HCT116 (cell line): ENCODE results near the gene HDDC3. TPM values are rescaled to one million over a fixed set of nuclear protein-coding genes. Genes with fewer than 3 reads are reported as not detected.
A peak's percentile ranks its signal among the peaks of the same experiment; 100 is the strongest.

Experiments used
- ATAC-seq: fragments of 200-7000 bp; cut with Tn5 transposase; 2 replicates; pipeline ENCODE4 v1.9.1; 2020; ENCODE audit warnings: mild to moderate bottlenecking, moderate library complexity
- BruUV-seq: library from RNA; stranded (reverse); fragments of 400-500 nt; replicated peaks from 2 replicates; lab custom pipeline; 2021; lab: Mats Ljungman, UMichigan
- CTCF ChIA-PET: fragments of 300-600 bp; sonication (Branson Sonifier 250); formaldehyde crosslinking; loops from one replicate; lab custom pipeline; 2021; ENCODE audit warnings: antibody characterized with exemption; lab: Charles Lee
- POLR2A ChIA-PET: fragments of 300-600, 350-600 bp; sonication (Branson Sonifier 250); formaldehyde crosslinking; loops from one replicate; lab custom pipeline; 2021; ENCODE audit warnings: antibody characterized with exemption; lab: Charles Lee
- RAD21 ChIA-PET, 2 experiments: fragments of 300-600 bp; sonication (Branson Sonifier 250); formaldehyde crosslinking; loops; one replicate each; lab custom pipeline; 2023; ENCODE audit warnings: low total read pairs in 2 of 2; ENCODE audit not compliant: uncharacterized antibody in 2 of 2, unreplicated experiment in 2 of 2, low non-redundant PET in 1 of 2; lab: Charles Lee
- DNase-seq: peaks from one replicate; pipeline ENCODE4 v3.0.0-alpha.2; 2010; ENCODE audit warnings: low read depth, low spot score
- H2AFZ ChIP-seq: fragments of 200-600 bp; shearing (Covaris generic), sonication (generic); 2 replicates; pipeline ENCODE4 v1.6.1; 2017; ENCODE audit warnings: low read depth, mixed run types, mixed read lengths, antibody characterized with exemption, low read length; ENCODE audit not compliant: poor library complexity, severe bottlenecking
- H3K27ac ChIP-seq: 2 replicates; pipeline ENCODE4 v1.5.1; 2012; ENCODE audit warnings: low read depth, low read length
- H3K27me3 ChIP-seq: fragments of 200-600 bp; sonication (generic); 2 replicates; pipeline ENCODE4 v1.6.1; 2016; ENCODE audit warnings: mixed run types, low read length, mixed read lengths; ENCODE audit not compliant: insufficient read depth
- H3K36me3 ChIP-seq, 2 experiments: fragments of 200-500 bp in 1 of 2; fragments of 200-600 bp in 1 of 2; sonication (Bioruptor generic) in 1 of 2; sonication (generic) in 1 of 2; 2 replicates each; pipeline versions ENCODE4 v1.5.1 to v1.6.1; 2014 to 2016; ENCODE audit warnings: low read length in 2 of 2, inconsistent platforms in 1 of 2, mixed read lengths in 1 of 2, mixed run types in 1 of 2; ENCODE audit not compliant: insufficient read depth in 2 of 2, control insufficient read depth in 1 of 2
- H3K4me1 ChIP-seq, 2 experiments: fragments of 200-600 bp in 1 of 2; sonication (generic) in 1 of 2; 2 replicates each; pipeline versions ENCODE4 v1.5.1 to v1.6.1; 2012 to 2017; ENCODE audit warnings: low read length in 2 of 2, inconsistent platforms in 1 of 2, mild to moderate bottlenecking in 1 of 2, mixed read lengths in 1 of 2, mixed run types in 1 of 2, moderate library complexity in 1 of 2; ENCODE audit not compliant: insufficient read depth in 2 of 2, control insufficient read depth in 1 of 2
- H3K4me2 ChIP-seq: fragments of 200-600 bp; sonication (generic); 2 replicates; pipeline ENCODE4 v1.6.1; 2017; ENCODE audit warnings: mixed run types, low read length, mixed read lengths
- H3K4me3 ChIP-seq, 2 experiments: fragments of 200-600 bp in 1 of 2; sonication (generic) in 1 of 2; replicated peaks in 1 of 2; 2 replicates each; pipeline ENCODE4 v1.5.1; 2011 to 2016; ENCODE audit warnings: low read length in 2 of 2, control low read depth in 1 of 2, low read depth in 1 of 2, mild to moderate bottlenecking in 1 of 2, mixed read lengths in 1 of 2, mixed run types in 1 of 2
- H3K79me2 ChIP-seq: fragments of 200-600 bp; sonication (generic); 2 replicates; pipeline ENCODE4 v1.6.1; 2017; ENCODE audit warnings: mild to moderate bottlenecking, mixed run types, low read length, moderate library complexity, mixed read lengths; ENCODE audit not compliant: insufficient read depth
- H3K9ac ChIP-seq: fragments of 200-600 bp; sonication (generic); 2 replicates; pipeline ENCODE4 v1.6.1; 2016; ENCODE audit warnings: low read length, mixed read lengths
- H3K9me2 ChIP-seq: fragments of 200-600 bp; sonication (generic), shearing (Covaris generic); 2 replicates; pipeline ENCODE4 v1.6.1; 2017; ENCODE audit warnings: mixed run types, mild to moderate bottlenecking, moderate library complexity; ENCODE audit not compliant: insufficient read depth
- H3K9me3 ChIP-seq, 2 experiments: fragments of 200-500 bp in 1 of 2; fragments of 200-600 bp in 1 of 2; sonication (Bioruptor generic) in 1 of 2; sonication (generic) in 1 of 2; 2 replicates each; pipeline ENCODE4 v1.6.1; 2014 to 2017; ENCODE audit warnings: low read length in 2 of 2, mixed read lengths in 2 of 2, inconsistent platforms in 1 of 2, low read depth in 1 of 2, mild to moderate bottlenecking in 1 of 2, mixed run types in 1 of 2, moderate library complexity in 1 of 2; ENCODE audit not compliant: control insufficient read depth in 1 of 2, insufficient read depth in 1 of 2
- H4K20me1 ChIP-seq: fragments of 200-600 bp; sonication (generic), shearing (Covaris generic); 2 replicates; pipeline ENCODE4 v1.6.1; 2017; ENCODE audit warnings: mixed run types, mild to moderate bottlenecking, moderate library complexity; ENCODE audit not compliant: insufficient read depth
- CBX3 ChIP-seq: IDR thresholded peaks from 2 replicates; pipeline ENCODE4 v1.6.1; 2012; ENCODE audit warnings: low read depth
- CEBPB ChIP-seq: IDR thresholded peaks from 2 replicates; pipeline ENCODE4 v1.6.1; 2012; ENCODE audit warnings: low read depth
- CTCF ChIP-seq, 3 experiments: fragments of 200-600 bp in 1 of 3; sonication (generic) in 1 of 3; IDR thresholded peaks in 2 of 3; conservative IDR thresholded peaks in 1 of 3; 2 replicates each; pipeline ENCODE4 v1.5.1; 2012 to 2017; ENCODE audit warnings: low read depth in 2 of 3, low read length in 2 of 3, antibody characterized with exemption in 1 of 3, borderline replicate concordance in 1 of 3, control low read depth in 1 of 3, mild to moderate bottlenecking in 1 of 3, mixed read lengths in 1 of 3, mixed run types in 1 of 3, moderate library complexity in 1 of 3; ENCODE audit not compliant: insufficient read depth in 1 of 3
- EGR1 ChIP-seq: IDR thresholded peaks from 2 replicates; pipeline ENCODE4 v1.6.1; 2012; ENCODE audit warnings: low read depth
- EZH2phosphoT487 ChIP-seq: fragments of 200-600 bp; IDR thresholded peaks from 2 replicates; pipeline ENCODE4 v1.6.1; 2018; ENCODE audit warnings: antibody characterized with exemption, borderline replicate concordance
- JUND ChIP-seq: IDR thresholded peaks from 2 replicates; pipeline ENCODE4 v1.6.1; 2012
- MAX ChIP-seq: IDR thresholded peaks from 2 replicates; pipeline ENCODE4 v1.6.1; 2012
- POLR2AphosphoS5 ChIP-seq: IDR thresholded peaks from 2 replicates; pipeline ENCODE4 v1.6.1; 2011; ENCODE audit warnings: mild to moderate bottlenecking, low read depth, low read length, moderate library complexity
- RAD21 ChIP-seq: IDR thresholded peaks from 2 replicates; pipeline ENCODE4 v1.6.1; 2012; ENCODE audit warnings: low read depth, mild to moderate bottlenecking
- SIN3A ChIP-seq: IDR thresholded peaks from 2 replicates; pipeline ENCODE4 v1.6.1; 2012; ENCODE audit warnings: low read depth
- SP1 ChIP-seq: IDR thresholded peaks from 2 replicates; pipeline ENCODE4 v1.6.1; 2012; ENCODE audit warnings: low read depth
- TCF7L2 ChIP-seq: IDR thresholded peaks from 2 replicates; pipeline ENCODE4 v1.7.0; 2011; ENCODE audit warnings: borderline replicate concordance, inconsistent platforms; ENCODE audit not compliant: insufficient read depth, insufficient read length; ENCODE audit errors: extremely low read depth
- ZBTB33 ChIP-seq: IDR thresholded peaks from 2 replicates; pipeline ENCODE4 v1.6.1; 2011; ENCODE audit warnings: mild to moderate bottlenecking, low read length, moderate library complexity; ENCODE audit not compliant: insufficient replicate concordance; ENCODE audit errors: extremely low read depth
- intact Hi-C: fragments of 100-400 bp; cut with micrococcal nuclease; formaldehyde crosslinking; loops from 2 replicates; pipeline ENCODE4 v1.10.0; 2022
- total RNA-seq: library from RNA; stranded (reverse); gene quantifications from one replicate; pipeline ENCODE4 v1.2.1, GENCODE V29; 2021; ENCODE audit not compliant: unreplicated experiment

Gene HDDC3
- total RNA-seq, 1 experiment from 2014 or later: 20.4 TPM

GRCh38 chr15:90962021-90962420, 29.7 kb upstream of the HDDC3 start:
- CTCF ChIA-PET: interaction anchor here (1.5 to 1.8 kb wide), 2 partner anchors 71 to 306 kb away, joined by 3 to 5 read pairs; no protein-coding TSS in a partner anchor
- peaks cover 33% of the 10 kb centered on the region for H3K79me2 ChIP-seq
- H3K9me2 ChIP-seq: no peaks in the 10 kb centered on the region
- H3K4me2 ChIP-seq: no peak overlapping the region
- H3K36me3 ChIP-seq: peaks cover 33 to 34% of the 10 kb centered on the region in 2 experiments; a peak in 3 of 4 replicates
- H3K4me1 ChIP-seq: no peaks in the 10 kb centered on the region
- RAD21 ChIA-PET: no interaction called here
- POLR2A ChIA-PET: no interaction called here
- no peak overlapping the region for H3K27ac ChIP-seq
- TF ChIP-seq CEBPB: no peak
- TF ChIP-seq JUND: no peak
- TF ChIP-seq POLR2AphosphoS5: 0 out of 2 replicates have a peak, but pooled peaks have one; percentile 18
- H3K4me3 ChIP-seq: no peak overlapping the region
- no peak for DNase-seq
- no TSS peak for BruUV-seq
- ATAC-seq: no peak
- no peak overlapping the region for H3K9ac ChIP-seq
- H3K27me3 ChIP-seq: no peaks in the 10 kb centered on the region
- no peaks in the 10 kb centered on the region for H3K9me3 ChIP-seq
- no peaks in the 10 kb centered on the region for H4K20me1 ChIP-seq
- no peak overlapping the region for H2AFZ ChIP-seq
- intact Hi-C loops: no loop called here

- CTCF ChIA-PET: interaction anchor here (2.6 kb wide), 1 partner anchor 26 kb away, joined by 8 read pairs; the partner anchor contains the start of gene UNC45A
- DNase-seq (no peak), ATAC-seq (no peak)
- POLR2A ChIA-PET: no interaction called here
- peaks cover 21 to 24% of the 10 kb centered on the region in 2 experiments; a peak in 3 of 4 replicates for H3K36me3 ChIP-seq
- TF ChIP-seq SIN3A: no peak
- TF ChIP-seq SP1: no peak
- no peak for TF ChIP-seq MAX
- no peak for TF ChIP-seq TCF7L2
- no peak for TF ChIP-seq CBX3
- no peak for TF ChIP-seq EGR1
- no peak for TF ChIP-seq CEBPB
- no peak for TF ChIP-seq EZH2phosphoT487
- TF ChIP-seq CTCF (IDR thresholded peaks at IDR 0.05 in 2 of 3, conservative IDR thresholded peaks at IDR 0.05 in 1 of 3; ENCODE audit: borderline replicate concordance in 1 of 3, insufficient read depth in 1 of 3, low read depth in 2 of 3, low read length in 2 of 3): no peak
- TF ChIP-seq POLR2AphosphoS5: no peak
- no peak for TF ChIP-seq ZBTB33
- TF ChIP-seq RAD21: no peak
- no peaks in the 10 kb centered on the region for H3K27me3 ChIP-seq
- H3K4me2 ChIP-seq: no peak overlapping the region
- no peaks in the 10 kb centered on the region for H3K9me3 ChIP-seq
- no peaks in the 10 kb centered on the region for H4K20me1 ChIP-seq
- H3K4me1 ChIP-seq: peaks cover 6 to 9% of the 10 kb centered on the region in 2 experiments
- H3K79me2 ChIP-seq: peaks cover 42% of the 10 kb centered on the region
- H3K9me2 ChIP-seq: no peaks in the 10 kb centered on the region
- no peak overlapping the region for H3K4me3 ChIP-seq
- H3K9ac ChIP-seq: no peak overlapping the region
- H2AFZ ChIP-seq: no peak overlapping the region
- RAD21 ChIA-PET: no interaction called here
- BruUV-seq: no TSS peak
- no peak overlapping the region for H3K27ac ChIP-seq
- intact Hi-C loops: no loop called here
These were observed 28.1 kb upstream of the HDDC3 start for GRCh38 chr15:90960298-90961091.
